Activated CD8-positive, alpha-beta T cell treated with anti-CD3 and anti-CD28 coated beads for 36 hours (primary cell): Measurements from ENCODE around the gene UCHL5. TPM values are rescaled to one million over a fixed set of nuclear protein-coding genes. Genes with fewer than 3 reads are reported as not detected.
"Not testable (repeated sequence)": the region's sequence is repeated elsewhere in the genome, so short reads cannot be mapped to it uniquely, and the experiment has no call there.

Experiments
- ATAC-seq: fragments of 200-7000 bp; cut with Tn5 transposase; one replicate; pipeline ENCODE4 v1.10.0; 2021; ENCODE audit warnings: mild to moderate bottlenecking, moderate library complexity
- CTCF ChIA-PET: fragments of 350-600 bp; sonication (Branson Sonifier 250); formaldehyde crosslinking; loops from one replicate; lab custom pipeline; 2021; ENCODE audit warnings: antibody characterized with exemption; lab: Charles Lee
- POLR2A ChIA-PET: fragments of 350-600 bp; sonication (Branson Sonifier 250); formaldehyde crosslinking; loops from one replicate; lab custom pipeline; 2021; ENCODE audit warnings: antibody characterized with exemption; lab: Charles Lee
- DNase-seq: peaks from one replicate; pipeline ENCODE4 v3.0.0-alpha.2; 2020
- H3K27ac Mint-ChIP-seq: one replicate; pipeline ENCODE4 v1.8.0; 2021; ENCODE audit warnings: mild to moderate bottlenecking, mixed read lengths
- H3K27me3 Mint-ChIP-seq: one replicate; pipeline ENCODE4 v1.8.0; 2021; ENCODE audit warnings: mixed read lengths
- H3K36me3 Mint-ChIP-seq: one replicate; pipeline ENCODE4 v1.8.0; 2021; ENCODE audit warnings: low read depth, mixed read lengths
- H3K4me1 Mint-ChIP-seq: one replicate; pipeline ENCODE4 v1.8.0; 2021; ENCODE audit warnings: low read depth, mixed read lengths
- H3K4me3 Mint-ChIP-seq: one replicate; pipeline ENCODE4 v1.8.0; 2021; ENCODE audit warnings: mild to moderate bottlenecking, moderate library complexity, mixed read lengths
- H3K9me3 Mint-ChIP-seq: one replicate; pipeline ENCODE4 v1.8.0; 2021; ENCODE audit warnings: mixed read lengths
- intact Hi-C: fragments of 100-400 bp; cut with micrococcal nuclease; formaldehyde crosslinking; loops from one replicate; pipeline ENCODE4 v1.10.0; 2022
- total RNA-seq, 2 experiments: library from RNA; stranded (reverse); gene quantifications; one replicate each; pipeline ENCODE4 v1.2.3, GENCODE V29; 2021
- TF ChIP-seq, protein P1 (sequence below): fragments of 200-600 bp; IDR thresholded peaks from one replicate; pipeline ENCODE4 v1.8.0; 2022; ENCODE audit warnings: antibody characterized with exemption, mild to moderate bottlenecking

UCHL5 gene
- total RNA-seq, 2 experiments from 2014 or later = 81.3 to 85.7 TPM

- ChIA-PET CTCF (interaction anchor here (1.0 kb wide), 1 partner anchor 17 kb away, joined by 3 read pairs; no protein-coding TSS in a partner anchor), POLR2A (interaction anchor here (0.7 kb wide), 1 partner anchor 952 kb away, joined by 3 read pairs; no protein-coding TSS in a partner anchor)
- Mint-ChIP-seq H3K9me3 (no peaks in the 10 kb centered on the region), H3K36me3 (peaks cover 36% of the 10 kb centered on the region), H3K4me3 (no peak overlapping the region), H3K27ac (no peak overlapping the region), H3K4me1 (peaks cover 34% of the 10 kb centered on the region), H3K27me3 (no peaks in the 10 kb centered on the region)
- ATAC-seq (no peak), DNase-seq (no peak)
- TF ChIP-seq, protein P1, sequence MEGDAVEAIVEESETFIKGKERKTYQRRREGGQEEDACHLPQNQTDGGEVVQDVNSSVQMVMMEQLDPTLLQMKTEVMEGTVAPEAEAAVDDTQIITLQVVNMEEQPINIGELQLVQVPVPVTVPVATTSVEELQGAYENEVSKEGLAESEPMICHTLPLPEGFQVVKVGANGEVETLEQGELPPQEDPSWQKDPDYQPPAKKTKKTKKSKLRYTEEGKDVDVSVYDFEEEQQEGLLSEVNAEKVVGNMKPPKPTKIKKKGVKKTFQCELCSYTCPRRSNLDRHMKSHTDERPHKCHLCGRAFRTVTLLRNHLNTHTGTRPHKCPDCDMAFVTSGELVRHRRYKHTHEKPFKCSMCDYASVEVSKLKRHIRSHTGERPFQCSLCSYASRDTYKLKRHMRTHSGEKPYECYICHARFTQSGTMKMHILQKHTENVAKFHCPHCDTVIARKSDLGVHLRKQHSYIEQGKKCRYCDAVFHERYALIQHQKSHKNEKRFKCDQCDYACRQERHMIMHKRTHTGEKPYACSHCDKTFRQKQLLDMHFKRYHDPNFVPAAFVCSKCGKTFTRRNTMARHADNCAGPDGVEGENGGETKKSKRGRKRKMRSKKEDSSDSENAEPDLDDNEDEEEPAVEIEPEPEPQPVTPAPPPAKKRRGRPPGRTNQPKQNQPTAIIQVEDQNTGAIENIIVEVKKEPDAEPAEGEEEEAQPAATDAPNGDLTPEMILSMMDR = no peak
- intact Hi-C loops = no loop called here
These were observed 4.9 kb downstream of the UCHL5 start for GRCh38 chr1:193054169-193054675.

GRCh38 chr1:193048913-193049312, 10.2 kb downstream of the UCHL5 start:
- POLR2A ChIA-PET = interaction anchor here (2.6 kb wide), 1 partner anchor 9 kb away, joined by 10 read pairs; no protein-coding TSS in a partner anchor
- H3K36me3 Mint-ChIP-seq = peaks cover 28% of the 10 kb centered on the region
- CTCF ChIA-PET, H3K4me3 Mint-ChIP-seq, H3K9me3 Mint-ChIP-seq, intact Hi-C loops, H3K27me3 Mint-ChIP-seq, H3K4me1 Mint-ChIP-seq, H3K27ac Mint-ChIP-seq, ATAC-seq, DNase-seq: not testable (repeated sequence)

- TF ChIP-seq, protein P1 = no peak
- no peak for ATAC-seq
- Mint-ChIP-seq H3K27ac (peak overlapping the region; percentile 23), H3K36me3 (peaks cover 42% of the 10 kb centered on the region), H3K4me1 (peaks cover 26% of the 10 kb centered on the region), H3K27me3 (no peaks in the 10 kb centered on the region), H3K9me3 (no peaks in the 10 kb centered on the region), H3K4me3 (no peak overlapping the region)
- POLR2A ChIA-PET = interaction anchor here (1.3 kb wide), 1 partner anchor 16 kb away, joined by 5 read pairs; the partner anchor contains the start of gene UCHL5
- intact Hi-C loops = no loop called here
- DNase-seq = no peak
- CTCF ChIA-PET = interaction anchor here (1.2 to 1.6 kb wide), 2 partner anchors 16 to 33 kb away, joined by 3 to 4 read pairs; partner anchors contain the start of genes RO60 and UCHL5
These were observed 16.1 kb downstream of the UCHL5 start for GRCh38 chr1:193042766-193043691.

- Mint-ChIP-seq H3K36me3 (peaks cover 46% of the 10 kb centered on the region), H3K27ac (no peak overlapping the region)
These were observed 19.1 kb downstream of the UCHL5 start for GRCh38 chr1:193040011-193040410.

More at GRCh38 chr1:193040011-193040410, 19.1 kb downstream of the UCHL5 start:
- H3K4me1 Mint-ChIP-seq = peaks cover 46% of the 10 kb centered on the region
- TF ChIP-seq, protein P1 = no peak
- no peak for ATAC-seq
- no peak overlapping the region for H3K4me3 Mint-ChIP-seq
- H3K9me3 Mint-ChIP-seq = no peaks in the 10 kb centered on the region
- intact Hi-C loops = no loop called here
- POLR2A ChIA-PET = interaction anchor here (2.5 kb wide), 1 partner anchor 19 kb away, joined by 8 read pairs; the partner anchor contains the start of genes RO60 and UCHL5
- CTCF ChIA-PET = interaction anchor here (1.7 kb wide), 1 partner anchor 19 kb away, joined by 4 read pairs; the partner anchor contains the start of genes RO60 and UCHL5
- H3K27me3 Mint-ChIP-seq = no peaks in the 10 kb centered on the region
- DNase-seq = no peak
